Cardiac muscle cell (in vitro differentiated cells and primary cell): Measurements from ENCODE around the gene HBZ. TPM values are rescaled to one million over a fixed set of nuclear protein-coding genes. Genes with fewer than 3 reads are reported as not detected.
"Not testable (repeated sequence)": the region's sequence is repeated elsewhere in the genome, so short reads cannot be mapped to it uniquely, and the experiment has no call there.

Source experiments
- DNase-seq, 2 donors: peaks; one replicate each; pipeline versions ENCODE4 v3.0.0 to v3.0.0-alpha.2; 2010 to 2017; ENCODE audit warnings: low read depth in 1 of 2, low spot score in 1 of 2
- H3K27ac ChIP-seq: fragments of 200-600 bp; sonication (generic); 2 replicates; pipeline ENCODE4 v1.5.1; 2016
- H3K27me3 ChIP-seq: fragments of 200-600 bp; sonication (generic); 2 replicates; pipeline ENCODE4 v1.6.0; 2016; ENCODE audit warnings: control low read depth
- H3K36me3 ChIP-seq: fragments of 200-600 bp; sonication (generic); 2 replicates; pipeline ENCODE4 v1.5.1; 2016; ENCODE audit warnings: control low read depth
- H3K4me1 ChIP-seq: fragments of 200-600 bp; sonication (generic); 2 replicates; pipeline ENCODE4 v1.8.1; 2017; ENCODE audit warnings: low read depth, mild to moderate bottlenecking, mixed run types
- H3K4me3 ChIP-seq: fragments of 200-600 bp; sonication (generic); 2 replicates; pipeline ENCODE4 v1.5.1; 2016; ENCODE audit warnings: mild to moderate bottlenecking
- H3K9me3 ChIP-seq: fragments of 200-600 bp; sonication (generic); 2 replicates; pipeline ENCODE4 v1.5.1; 2017; ENCODE audit warnings: low read depth, mild to moderate bottlenecking, control low read depth
- polyA plus RNA-seq: library from polyadenylated mRNA; unstranded; fragments of >200 nt; fragmentation: Nextera tagmentation; extraction: Ambion mirVana; gene quantifications from 2 replicates; pipeline ENCODE4 v1.2.1, GENCODE V29; 2016
- total RNA-seq: library from RNA; depleted of rRNA; stranded (reverse); fragments of >200 nt; gene quantifications from 2 replicates; pipeline ENCODE4 v1.2.3, GENCODE V29; 2016
- TF ChIP-seq, protein P1 (sequence below): IDR thresholded peaks from 2 replicates; pipeline ENCODE4 v1.5.1; 2012; ENCODE audit warnings: low read depth, mild to moderate bottlenecking, low read length

HBZ gene
- total and polyA plus RNA-seq, 2 experiments from 2014 or later = not detected

- no peak for DNase-seq
- Histone ChIP-seq H3K27me3 (peaks cover 88% of the 10 kb centered on the region), H3K27ac (no peak overlapping the region)
Measured at GRCh38 chr16:159136-159849, 6.8 kb downstream of the HBZ start.

GRCh38 chr16:160242-160641 is 7.8 kb downstream of the HBZ start:
- H3K4me1 ChIP-seq, H3K27ac ChIP-seq, H3K4me3 ChIP-seq, H3K36me3 ChIP-seq, H3K9me3 ChIP-seq, DNase-seq: not testable (repeated sequence)
- peaks cover 82% of the 10 kb centered on the region for H3K27me3 ChIP-seq

More at GRCh38 chr16:159136-159849, 6.8 kb downstream of the HBZ start:
- Histone ChIP-seq H3K9me3 (no peaks in the 10 kb centered on the region), H3K4me3 (no peak overlapping the region), H3K36me3 (no peaks in the 10 kb centered on the region), H3K4me1 (peaks cover 7% of the 10 kb centered on the region)
- TF ChIP-seq, protein P1, sequence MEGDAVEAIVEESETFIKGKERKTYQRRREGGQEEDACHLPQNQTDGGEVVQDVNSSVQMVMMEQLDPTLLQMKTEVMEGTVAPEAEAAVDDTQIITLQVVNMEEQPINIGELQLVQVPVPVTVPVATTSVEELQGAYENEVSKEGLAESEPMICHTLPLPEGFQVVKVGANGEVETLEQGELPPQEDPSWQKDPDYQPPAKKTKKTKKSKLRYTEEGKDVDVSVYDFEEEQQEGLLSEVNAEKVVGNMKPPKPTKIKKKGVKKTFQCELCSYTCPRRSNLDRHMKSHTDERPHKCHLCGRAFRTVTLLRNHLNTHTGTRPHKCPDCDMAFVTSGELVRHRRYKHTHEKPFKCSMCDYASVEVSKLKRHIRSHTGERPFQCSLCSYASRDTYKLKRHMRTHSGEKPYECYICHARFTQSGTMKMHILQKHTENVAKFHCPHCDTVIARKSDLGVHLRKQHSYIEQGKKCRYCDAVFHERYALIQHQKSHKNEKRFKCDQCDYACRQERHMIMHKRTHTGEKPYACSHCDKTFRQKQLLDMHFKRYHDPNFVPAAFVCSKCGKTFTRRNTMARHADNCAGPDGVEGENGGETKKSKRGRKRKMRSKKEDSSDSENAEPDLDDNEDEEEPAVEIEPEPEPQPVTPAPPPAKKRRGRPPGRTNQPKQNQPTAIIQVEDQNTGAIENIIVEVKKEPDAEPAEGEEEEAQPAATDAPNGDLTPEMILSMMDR = no peak

GRCh38 chr16:160691-161190 is 8.3 kb downstream of the HBZ start:
- Histone ChIP-seq H3K4me3 (no peak overlapping the region), H3K4me1 (peaks cover 5% of the 10 kb centered on the region), H3K27ac (no peak overlapping the region), H3K9me3 (no peaks in the 10 kb centered on the region), H3K36me3 (no peaks in the 10 kb centered on the region), H3K27me3 (peaks cover 82% of the 10 kb centered on the region)
- TF ChIP-seq, protein P1 = no peak
- no peak for DNase-seq

GRCh38 chr16:162271-162991 is 10.0 kb downstream of the HBZ start:
- Histone ChIP-seq H3K4me1 (peaks cover 12% of the 10 kb centered on the region), H3K27me3 (peaks cover 82% of the 10 kb centered on the region)

DNA sequence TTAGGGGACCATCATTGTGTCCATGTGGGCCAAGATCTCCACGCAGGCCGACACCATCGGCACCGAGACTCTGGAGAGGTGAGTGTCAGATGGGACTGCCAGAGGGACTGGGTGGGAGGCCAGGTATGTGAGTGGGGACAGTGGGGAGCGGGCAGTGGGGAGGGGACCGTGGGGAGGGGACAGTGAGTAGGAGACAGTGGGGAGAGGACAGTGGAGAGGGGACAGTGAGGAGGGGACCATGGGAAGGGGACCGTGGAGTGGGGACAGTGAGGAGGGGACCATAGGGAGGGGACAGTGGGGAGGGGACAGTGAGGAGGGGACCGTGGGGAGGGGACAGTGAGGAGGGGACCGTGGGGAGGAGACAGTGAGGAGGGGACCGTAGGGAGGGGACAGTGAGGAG is 10.7 kb downstream of the HBZ start:
- not testable (repeated sequence) for DNase-seq, H3K4me3 ChIP-seq, H3K9me3 ChIP-seq, H3K36me3 ChIP-seq, H3K27ac ChIP-seq
- H3K27me3 ChIP-seq = peaks cover 82% of the 10 kb centered on the region
- peaks cover 12% of the 10 kb centered on the region for H3K4me1 ChIP-seq

More at GRCh38 chr16:162271-162991, 10.0 kb downstream of the HBZ start:
- TF ChIP-seq, protein P1 = no peak
- H3K4me3 ChIP-seq = no peak overlapping the region
- H3K36me3 ChIP-seq = no peaks in the 10 kb centered on the region
- DNase-seq = no peak
- no peaks in the 10 kb centered on the region for H3K9me3 ChIP-seq
- H3K27ac ChIP-seq = no peak overlapping the region

DNA sequence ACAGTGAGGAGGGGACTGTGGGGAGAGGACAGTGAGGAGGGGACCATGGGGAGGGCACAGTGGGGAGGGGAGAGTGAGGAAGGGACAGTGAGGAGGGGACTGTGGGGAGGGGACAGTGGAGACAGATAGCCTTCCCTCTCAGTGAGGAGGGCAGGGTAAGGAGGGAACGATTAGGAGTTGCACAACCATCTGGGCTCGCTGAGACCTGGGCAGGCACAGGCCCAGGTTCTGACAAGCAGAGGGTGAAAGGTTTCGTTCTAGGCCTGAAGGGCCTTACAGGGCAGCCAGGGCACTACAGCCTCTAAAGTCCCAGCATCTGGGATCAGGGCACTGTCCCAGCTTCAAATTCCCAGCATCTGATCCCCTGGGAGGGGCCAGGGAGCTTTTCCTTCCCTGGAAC is 11.3 kb downstream of the HBZ start:
- H3K27me3 ChIP-seq = peaks cover 82% of the 10 kb centered on the region
- DNase-seq, H3K4me3 ChIP-seq, H3K9me3 ChIP-seq, H3K36me3 ChIP-seq, H3K27ac ChIP-seq: not testable (repeated sequence)
- peaks cover 12% of the 10 kb centered on the region for H3K4me1 ChIP-seq

GRCh38 chr16:164134-164823 is 11.8 kb downstream of the HBZ start:
- not testable (repeated sequence) for H3K27ac ChIP-seq, DNase-seq, H3K9me3 ChIP-seq, H3K36me3 ChIP-seq, H3K4me3 ChIP-seq
- peaks cover 12% of the 10 kb centered on the region for H3K4me1 ChIP-seq
- H3K27me3 ChIP-seq = peaks cover 83% of the 10 kb centered on the region
